SU-DHL-6 (cell line): ENCODE measurements around the gene N4BP2.

ENCODE experiments used
- H2AFZ ChIP-seq: fragments of 200-600 bp; sonication (generic); 2 replicates; pipeline ENCODE4 v1.6.1; 2014; ENCODE audit warnings: low read depth, mild to moderate bottlenecking, moderate library complexity, mixed read lengths, antibody characterized with exemption, low read length; ENCODE audit not compliant: severe bottlenecking
- H3F3A ChIP-seq: fragments of 200-600 bp; shearing (Covaris generic); 2 replicates; pipeline ENCODE4 v1.6.0; 2016; ENCODE audit warnings: antibody characterized with exemption, mild to moderate bottlenecking; ENCODE audit not compliant: insufficient read depth
- H3K27ac ChIP-seq: fragments of 200-600 bp; sonication (generic); 2 replicates; pipeline ENCODE4 v1.5.1; 2016; ENCODE audit warnings: low read depth, mild to moderate bottlenecking, low read length, moderate library complexity, mixed read lengths
- H3K27me3 ChIP-seq: fragments of 200-600 bp; sonication (generic), shearing (Covaris generic); 2 replicates; pipeline ENCODE4 v1.6.0; 2014; ENCODE audit warnings: mild to moderate bottlenecking, low read length
- H3K36me3 ChIP-seq: fragments of 200-600 bp; sonication (generic); 2 replicates; pipeline ENCODE4 v1.6.1; 2014; ENCODE audit warnings: mild to moderate bottlenecking, low read length, mixed read lengths
- H3K4me2 ChIP-seq: fragments of 300-600, 200-600 bp; shearing (Covaris generic), sonication (generic); 2 replicates; pipeline ENCODE4 v1.6.0; 2014; ENCODE audit warnings: low read length, low read depth, mild to moderate bottlenecking; ENCODE audit not compliant: poor library complexity, severe bottlenecking
- H3K4me3 ChIP-seq: fragments of 200-600 bp; sonication (generic); 2 replicates; pipeline ENCODE4 v1.5.1; 2014; ENCODE audit warnings: antibody characterized with exemption, low read length, mild to moderate bottlenecking, mixed read lengths; ENCODE audit not compliant: insufficient read depth, poor library complexity, severe bottlenecking
- H3K79me2 ChIP-seq: fragments of 200-600 bp; sonication (generic); 2 replicates; pipeline ENCODE4 v1.6.1; 2014; ENCODE audit warnings: mild to moderate bottlenecking, low read length, moderate library complexity; ENCODE audit not compliant: insufficient read depth
- H3K9ac ChIP-seq: fragments of 200-600 bp; sonication (generic); 2 replicates; pipeline ENCODE4 v1.7.0; 2014; ENCODE audit warnings: mild to moderate bottlenecking, low read length
- H3K9me2 ChIP-seq: fragments of 200-600 bp; sonication (generic); replicated peaks from 2 replicates; pipeline ENCODE4 v1.6.1; 2014; ENCODE audit warnings: low read length; ENCODE audit not compliant: insufficient read depth
- H3K9me3 ChIP-seq: fragments of 200-600 bp; sonication (generic); 2 replicates; pipeline ENCODE4 v1.6.1; 2014; ENCODE audit warnings: low read length, mixed read lengths; ENCODE audit not compliant: insufficient read depth
- H4K20me1 ChIP-seq: fragments of 200-600 bp; sonication (generic); 2 replicates; pipeline ENCODE4 v1.6.1; 2014; ENCODE audit warnings: low read depth, mild to moderate bottlenecking, antibody characterized with exemption, low read length, moderate library complexity, mixed read lengths
- EZH2phosphoT487 ChIP-seq: fragments of 200-600 bp; sonication (generic), shearing (Covaris generic); conservative IDR thresholded peaks from 2 replicates; pipeline ENCODE4 v1.6.1; 2018; ENCODE audit warnings: mild to moderate bottlenecking, antibody characterized with exemption, low read length, moderate library complexity, mixed read lengths
- TF ChIP-seq, protein P1 (sequence below): fragments of 200-600 bp; sonication (generic); IDR thresholded peaks from one replicate; pipeline ENCODE4 v1.5.1; 2017; ENCODE audit warnings: antibody characterized with exemption, mild to moderate bottlenecking, low read length, moderate library complexity; ENCODE audit not compliant: insufficient read depth, poor library complexity, severe bottlenecking

N4BP2 gene

DNA sequence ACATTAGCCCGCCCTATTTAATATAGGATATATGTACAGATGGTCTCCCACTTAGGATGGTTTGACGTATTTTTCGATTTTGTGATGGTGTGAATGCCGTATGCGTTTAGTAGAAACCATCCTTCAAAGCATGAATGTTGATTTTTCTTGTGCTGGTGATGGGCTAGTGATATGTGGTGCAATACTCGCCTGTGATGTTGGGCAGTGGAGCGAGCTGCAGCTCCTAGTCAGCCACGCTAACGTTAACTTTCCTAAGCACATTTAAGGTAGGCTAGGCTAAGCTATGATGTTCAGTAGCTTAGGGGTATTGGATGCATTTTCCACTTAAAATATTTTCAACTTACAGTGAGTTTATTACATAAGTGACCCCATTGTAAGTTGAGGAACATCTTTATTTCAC, 103.6 kb downstream of the N4BP2 start:
- no peaks in the 10 kb centered on the region for H3K9me3 ChIP-seq
- H2AFZ ChIP-seq: no peak overlapping the region
- no peaks in the 10 kb centered on the region for H4K20me1 ChIP-seq
- no peak overlapping the region for H3K27ac ChIP-seq
- H3K4me3 ChIP-seq: no peak overlapping the region
- TF ChIP-seq, protein P1, sequence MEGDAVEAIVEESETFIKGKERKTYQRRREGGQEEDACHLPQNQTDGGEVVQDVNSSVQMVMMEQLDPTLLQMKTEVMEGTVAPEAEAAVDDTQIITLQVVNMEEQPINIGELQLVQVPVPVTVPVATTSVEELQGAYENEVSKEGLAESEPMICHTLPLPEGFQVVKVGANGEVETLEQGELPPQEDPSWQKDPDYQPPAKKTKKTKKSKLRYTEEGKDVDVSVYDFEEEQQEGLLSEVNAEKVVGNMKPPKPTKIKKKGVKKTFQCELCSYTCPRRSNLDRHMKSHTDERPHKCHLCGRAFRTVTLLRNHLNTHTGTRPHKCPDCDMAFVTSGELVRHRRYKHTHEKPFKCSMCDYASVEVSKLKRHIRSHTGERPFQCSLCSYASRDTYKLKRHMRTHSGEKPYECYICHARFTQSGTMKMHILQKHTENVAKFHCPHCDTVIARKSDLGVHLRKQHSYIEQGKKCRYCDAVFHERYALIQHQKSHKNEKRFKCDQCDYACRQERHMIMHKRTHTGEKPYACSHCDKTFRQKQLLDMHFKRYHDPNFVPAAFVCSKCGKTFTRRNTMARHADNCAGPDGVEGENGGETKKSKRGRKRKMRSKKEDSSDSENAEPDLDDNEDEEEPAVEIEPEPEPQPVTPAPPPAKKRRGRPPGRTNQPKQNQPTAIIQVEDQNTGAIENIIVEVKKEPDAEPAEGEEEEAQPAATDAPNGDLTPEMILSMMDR: no peak
- no peak for TF ChIP-seq EZH2phosphoT487
- H3K4me2 ChIP-seq: no peak overlapping the region
- H3K79me2 ChIP-seq: no peaks in the 10 kb centered on the region
- 0 out of 2 replicates have a peak, but pooled peaks cover 3% of the 10 kb centered on the region for H3F3A ChIP-seq
- no peaks in the 10 kb centered on the region for H3K9me2 ChIP-seq
- H3K36me3 ChIP-seq: 0 out of 2 replicates have a peak, but pooled peaks cover 2% of the 10 kb centered on the region
- no peaks in the 10 kb centered on the region for H3K27me3 ChIP-seq
- H3K9ac ChIP-seq: no peak overlapping the region

DNA sequence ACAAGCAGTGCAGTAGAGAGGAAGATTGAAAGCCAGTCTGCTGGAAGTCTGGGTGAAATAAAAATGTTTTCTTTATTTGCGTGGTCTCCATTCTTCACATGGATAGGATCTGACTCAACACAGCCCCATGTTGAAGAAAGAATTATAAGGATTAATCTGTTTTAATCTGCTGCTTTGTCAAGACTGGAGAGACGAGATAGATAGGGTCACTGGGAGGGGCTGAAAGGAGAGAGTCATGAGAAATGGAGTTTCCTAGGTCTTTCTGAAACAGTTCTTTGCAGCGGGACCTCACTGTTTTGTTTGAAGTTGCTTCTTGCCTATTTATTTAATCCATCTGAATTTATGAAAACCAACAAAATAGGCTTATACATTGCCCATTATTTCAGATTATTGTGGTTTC, 107.8 kb downstream of the N4BP2 start:
- H3K79me2 ChIP-seq: no peaks in the 10 kb centered on the region
- H2AFZ ChIP-seq: no peak overlapping the region
- no peak overlapping the region for H3K4me2 ChIP-seq
- H3K4me3 ChIP-seq: no peak overlapping the region
- H3K9ac ChIP-seq: no peak overlapping the region
- H3F3A ChIP-seq: no peaks in the 10 kb centered on the region
- H3K9me3 ChIP-seq: no peaks in the 10 kb centered on the region
- no peaks in the 10 kb centered on the region for H3K9me2 ChIP-seq
- no peaks in the 10 kb centered on the region; the same call in 1 of the 2 replicates for H3K36me3 ChIP-seq
- H3K27me3 ChIP-seq: no peaks in the 10 kb centered on the region
- no peak overlapping the region for H3K27ac ChIP-seq
- TF ChIP-seq, protein P1: no peak
- TF ChIP-seq EZH2phosphoT487: no peak
- H4K20me1 ChIP-seq: no peaks in the 10 kb centered on the region

DNA sequence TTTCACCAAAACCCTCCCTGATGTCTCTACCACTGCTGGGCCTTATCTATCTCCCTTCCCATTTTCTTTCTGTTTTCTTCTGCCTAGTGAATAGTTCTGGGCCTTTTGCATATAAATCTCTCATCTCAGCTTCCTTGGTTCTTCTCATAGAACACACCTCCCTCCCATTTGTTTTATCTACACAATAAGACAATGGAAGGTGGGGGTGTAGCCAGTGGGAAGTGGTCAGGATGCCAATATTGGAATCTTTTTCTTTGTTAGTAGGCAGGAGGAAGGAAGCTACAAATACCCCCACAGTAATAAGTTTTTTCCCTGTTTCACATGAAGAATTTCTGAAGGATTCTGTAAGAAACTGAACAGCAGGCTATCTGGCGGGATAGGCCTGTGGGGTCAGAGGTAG, 109.3 kb downstream of the N4BP2 start:
- H3K4me3 ChIP-seq: no peak overlapping the region
- H3K4me2 ChIP-seq: no peak overlapping the region
- TF ChIP-seq EZH2phosphoT487: no peak
- TF ChIP-seq, protein P1: no peak
- H3K79me2 ChIP-seq: no peaks in the 10 kb centered on the region
- H3K9me3 ChIP-seq: no peaks in the 10 kb centered on the region
- H3K9me2 ChIP-seq: no peaks in the 10 kb centered on the region
- H3F3A ChIP-seq: no peaks in the 10 kb centered on the region
- H3K36me3 ChIP-seq: no peaks in the 10 kb centered on the region; the same call in 1 of the 2 replicates
- no peak overlapping the region for H2AFZ ChIP-seq
- no peak overlapping the region for H3K27ac ChIP-seq
- no peaks in the 10 kb centered on the region for H4K20me1 ChIP-seq
- H3K27me3 ChIP-seq: no peaks in the 10 kb centered on the region
- no peak overlapping the region for H3K9ac ChIP-seq

DNA sequence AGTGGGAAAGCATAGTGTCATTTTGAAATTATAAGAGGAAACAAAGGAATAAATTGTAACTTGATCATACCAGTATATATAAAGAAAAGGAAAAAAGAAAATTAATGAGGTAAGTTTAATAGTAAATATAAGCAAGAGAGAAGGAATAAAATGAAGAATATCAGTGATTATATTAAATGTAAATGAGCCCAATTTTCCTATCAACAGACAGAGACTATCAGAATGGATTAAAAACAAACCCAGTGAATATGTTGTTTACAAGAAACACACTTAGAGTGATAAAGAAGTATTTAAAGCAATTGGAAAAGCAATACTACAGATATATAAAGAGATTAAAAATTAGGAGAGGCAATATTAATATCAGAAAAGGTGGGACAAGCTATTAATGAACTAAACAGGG, 111.4 kb downstream of the N4BP2 start:
- H3K27me3 ChIP-seq: no peaks in the 10 kb centered on the region

More for the DNA sequence above, 111.4 kb downstream of the N4BP2 start:
- Histone ChIP-seq H3K9me2 (no peaks in the 10 kb centered on the region), H3K79me2 (no peaks in the 10 kb centered on the region), H2AFZ (no peak overlapping the region), H3F3A (no peaks in the 10 kb centered on the region), H3K27ac (no peak overlapping the region), H3K4me3 (no peak overlapping the region), H4K20me1 (no peaks in the 10 kb centered on the region), H3K9me3 (no peaks in the 10 kb centered on the region), H3K36me3 (no peaks in the 10 kb centered on the region; the same call in 1 of the 2 replicates), H3K4me2 (no peak overlapping the region), H3K9ac (no peak overlapping the region)
- TF ChIP-seq, protein P1: no peak
- TF ChIP-seq EZH2phosphoT487: no peak
